GM13976 (cell line): ENCODE measurements around the gene TEX44.

Source experiments
- DNase-seq: peaks from one replicate; pipeline ENCODE4 v3.0.0; 2012; ENCODE audit warnings: low spot score
- in situ Hi-C: fragments of 300-500 bp; cut with MboI; formaldehyde crosslinking; loops from one replicate; pipeline ENCODE4 v1.12.0; 2022; ENCODE audit warnings: low sequenced_read_pairs, mixed read lengths, inconsistent platforms; ENCODE audit not compliant: unreplicated experiment
- TF ChIP-seq, protein P1 (sequence below): IDR thresholded peaks from 2 replicates; pipeline ENCODE4 v1.5.1; 2012; ENCODE audit warnings: borderline replicate concordance, mild to moderate bottlenecking; ENCODE audit not compliant: insufficient read depth; ENCODE audit errors: extremely low read depth, missing control alignments, control extremely low read depth

TEX44 gene

DNA sequence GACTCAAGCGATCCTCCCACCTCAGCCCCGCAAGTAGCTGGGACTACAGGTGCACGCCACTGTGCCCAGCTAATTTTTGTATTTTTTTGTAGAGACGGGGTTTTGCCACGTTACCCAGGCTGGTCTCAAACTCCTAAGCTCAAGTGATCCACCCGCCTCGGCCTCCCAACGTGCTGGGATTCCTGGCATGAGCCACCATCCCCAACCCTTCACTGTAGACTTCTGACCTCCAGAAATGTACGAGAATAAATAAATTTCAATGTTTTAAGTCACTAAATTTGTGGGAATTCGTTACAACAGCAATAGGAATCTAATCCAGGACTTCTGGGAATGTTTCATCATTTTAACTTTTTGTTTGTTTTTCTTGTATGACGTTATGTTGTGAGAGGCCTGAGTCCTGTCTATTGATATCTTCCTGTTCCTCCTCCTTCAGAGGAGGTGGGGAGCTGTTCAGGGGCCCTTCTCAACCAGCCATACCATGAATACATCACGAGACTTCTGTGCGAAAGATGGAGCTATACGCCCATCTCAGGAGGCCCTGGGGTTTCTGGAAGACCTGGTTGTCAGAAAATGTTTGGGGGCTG lies 40.0 kb downstream of the TEX44 start:
- DNase-seq, result no peak
- in situ Hi-C loops, result no loop called here
- TF ChIP-seq, protein P1, sequence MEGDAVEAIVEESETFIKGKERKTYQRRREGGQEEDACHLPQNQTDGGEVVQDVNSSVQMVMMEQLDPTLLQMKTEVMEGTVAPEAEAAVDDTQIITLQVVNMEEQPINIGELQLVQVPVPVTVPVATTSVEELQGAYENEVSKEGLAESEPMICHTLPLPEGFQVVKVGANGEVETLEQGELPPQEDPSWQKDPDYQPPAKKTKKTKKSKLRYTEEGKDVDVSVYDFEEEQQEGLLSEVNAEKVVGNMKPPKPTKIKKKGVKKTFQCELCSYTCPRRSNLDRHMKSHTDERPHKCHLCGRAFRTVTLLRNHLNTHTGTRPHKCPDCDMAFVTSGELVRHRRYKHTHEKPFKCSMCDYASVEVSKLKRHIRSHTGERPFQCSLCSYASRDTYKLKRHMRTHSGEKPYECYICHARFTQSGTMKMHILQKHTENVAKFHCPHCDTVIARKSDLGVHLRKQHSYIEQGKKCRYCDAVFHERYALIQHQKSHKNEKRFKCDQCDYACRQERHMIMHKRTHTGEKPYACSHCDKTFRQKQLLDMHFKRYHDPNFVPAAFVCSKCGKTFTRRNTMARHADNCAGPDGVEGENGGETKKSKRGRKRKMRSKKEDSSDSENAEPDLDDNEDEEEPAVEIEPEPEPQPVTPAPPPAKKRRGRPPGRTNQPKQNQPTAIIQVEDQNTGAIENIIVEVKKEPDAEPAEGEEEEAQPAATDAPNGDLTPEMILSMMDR, result no peak

DNA sequence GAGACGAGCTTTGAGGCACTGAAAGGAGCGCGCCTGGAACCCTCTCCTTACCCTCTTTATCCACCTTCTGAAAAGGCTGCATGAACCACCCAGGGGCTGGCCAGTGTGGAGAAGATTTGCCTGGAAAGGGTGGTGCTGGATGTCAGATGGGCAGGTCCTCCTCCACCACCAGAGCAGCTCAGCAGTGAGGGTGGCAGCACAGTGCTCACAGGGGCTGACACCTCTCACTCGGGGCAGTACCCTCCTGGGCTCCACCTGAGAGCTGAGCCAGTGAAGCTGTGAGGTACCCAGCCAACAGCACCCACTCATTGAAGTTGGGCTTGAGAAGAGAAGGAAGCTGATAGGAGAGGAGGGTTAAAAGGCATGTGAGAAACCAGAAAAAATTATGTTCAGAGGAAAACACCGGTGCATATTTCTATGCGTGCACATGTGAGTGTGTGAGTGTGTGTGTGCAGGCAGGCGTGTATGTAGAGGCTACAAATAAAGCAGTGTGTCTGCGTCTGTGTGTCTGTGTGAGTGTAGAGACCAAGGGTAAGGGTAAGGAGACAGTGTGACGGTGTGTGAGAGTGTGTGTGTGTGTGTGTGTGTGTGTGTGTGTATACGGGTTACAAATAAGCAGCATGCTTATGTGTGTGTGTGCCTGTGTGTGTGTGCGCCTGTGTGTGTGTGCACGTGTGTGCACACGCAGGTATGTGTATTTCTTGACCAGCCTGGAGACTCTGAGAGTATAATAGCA lies 40.7 kb downstream of the TEX44 start:
- DNase-seq, result no peak
- TF ChIP-seq, protein P1, result no peak
- in situ Hi-C loops, result no loop called here

DNA sequence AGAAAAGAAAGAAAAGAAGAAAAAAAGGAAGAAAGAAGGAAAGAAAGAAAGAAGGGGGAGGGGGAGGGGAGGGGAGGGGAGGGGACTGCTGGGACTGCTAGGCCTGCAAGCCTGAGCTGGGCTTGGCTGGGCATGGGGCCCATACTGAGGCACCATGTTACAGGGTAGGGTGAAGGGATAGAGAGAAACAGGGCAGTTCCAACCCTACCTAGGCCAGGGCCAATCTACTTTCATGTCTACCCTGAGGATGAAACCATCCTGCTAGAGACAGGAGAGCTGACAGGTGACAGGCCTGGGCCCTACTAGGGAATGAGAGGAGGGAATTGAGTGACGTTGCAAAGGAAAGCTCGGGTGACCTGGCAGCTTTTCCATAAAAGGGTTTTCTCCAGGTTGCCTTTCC lies 41.7 kb downstream of the TEX44 start:
- TF ChIP-seq, protein P1, result no peak
- in situ Hi-C loops, result no loop called here
- DNase-seq, result no peak

DNA sequence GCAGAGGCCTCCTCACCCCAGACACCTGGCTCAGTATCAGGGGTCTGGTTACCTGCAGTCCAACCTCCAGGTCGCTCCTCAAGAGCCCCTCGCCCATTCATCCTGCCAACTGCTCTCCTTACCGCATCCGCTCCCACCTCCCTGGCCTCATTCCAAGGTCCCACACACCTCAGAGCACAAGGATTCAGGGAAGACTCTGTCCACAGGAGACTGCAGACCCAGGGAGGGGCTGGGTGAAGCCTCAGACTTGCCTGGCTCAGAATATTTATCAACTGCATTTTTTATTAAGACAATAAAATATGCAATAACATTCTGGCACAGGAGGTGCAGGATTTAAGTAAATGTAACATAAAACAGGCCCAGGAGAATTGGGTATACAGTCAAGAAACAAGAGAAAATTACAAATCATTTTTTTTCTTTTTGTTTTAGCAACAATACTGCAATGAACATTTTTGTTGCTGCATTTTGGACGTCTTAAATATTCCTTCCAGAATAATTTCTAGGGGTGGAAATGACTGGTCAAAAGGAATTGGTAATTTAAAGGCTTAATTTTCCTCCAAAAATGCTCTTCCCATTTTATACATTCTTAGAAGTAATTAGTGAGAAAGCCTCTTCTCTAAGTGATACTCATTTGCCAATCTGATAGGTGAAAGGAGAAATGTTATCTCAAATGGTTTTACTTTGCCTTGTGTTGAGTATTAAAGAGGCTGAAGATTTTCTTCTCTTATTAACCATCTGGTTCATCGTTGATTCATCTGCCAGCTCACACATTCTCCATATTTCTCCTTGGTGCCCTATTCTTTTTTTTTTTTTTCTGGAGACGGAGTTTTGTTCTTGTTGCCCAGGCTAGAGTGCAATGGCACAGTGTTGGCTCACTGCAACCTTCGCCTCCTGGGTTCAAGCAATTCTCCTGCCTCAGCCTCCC lies 42.5 kb downstream of the TEX44 start:
- in situ Hi-C loops, result no loop called here
- no peak for DNase-seq
- TF ChIP-seq, protein P1, result no peak

DNA sequence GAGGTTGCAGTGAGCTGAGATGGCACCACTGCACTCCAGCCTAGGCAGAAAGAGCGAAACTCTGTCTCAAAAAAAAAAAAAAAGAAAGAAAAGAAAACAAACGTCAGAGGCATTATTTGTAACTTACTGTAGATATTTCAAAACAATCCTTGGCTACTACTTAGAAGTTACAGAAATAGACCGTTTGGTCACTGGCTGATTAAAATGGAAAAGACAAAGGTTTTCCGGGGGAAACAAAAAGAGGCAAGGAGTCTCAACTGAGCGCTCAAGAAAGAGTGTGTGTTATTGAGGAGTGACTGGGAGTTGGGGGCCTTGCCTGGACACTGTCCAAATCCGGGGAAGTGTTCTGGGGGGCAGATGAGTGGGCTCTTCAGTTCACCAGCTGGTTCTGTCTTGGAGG lies 47.6 kb downstream of the TEX44 start:
- TF ChIP-seq, protein P1, result no peak
- in situ Hi-C loops, result no loop called here
- DNase-seq, result no peak

DNA sequence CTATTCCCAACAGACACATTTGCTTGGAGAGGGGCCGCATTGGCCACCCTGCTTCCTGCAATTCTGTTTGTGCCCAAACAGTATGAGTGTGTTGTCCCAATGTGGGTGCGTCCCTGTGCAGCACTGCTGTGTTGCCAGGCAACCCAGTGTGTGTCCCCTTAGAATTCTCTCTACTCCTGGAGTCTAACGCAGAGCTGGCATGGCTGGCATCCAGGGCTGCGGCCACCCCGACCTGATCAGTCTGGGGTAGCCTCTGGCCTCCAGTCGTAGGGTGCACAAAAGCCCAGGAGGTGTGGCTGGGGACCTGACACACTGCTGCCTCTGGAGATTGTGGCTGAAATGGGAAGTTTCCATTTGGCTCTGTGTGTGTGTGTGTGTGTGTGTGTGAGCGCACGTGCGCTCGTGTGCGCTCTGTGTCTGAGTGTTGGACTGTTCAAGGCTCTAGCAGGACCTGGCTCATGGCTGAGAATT lies 48.0 kb downstream of the TEX44 start:
- no peak for DNase-seq
- in situ Hi-C loops, result no loop called here
- TF ChIP-seq, protein P1, result no peak
